Loucy (cell line): ENCODE data around the gene SLC35E1.

Experiments used
- EZH2phosphoT487 ChIP-seq: fragments of 200-600 bp; IDR thresholded peaks from 2 replicates; pipeline ENCODE4 v1.6.1; 2018; ENCODE audit warnings: antibody characterized with exemption, mild to moderate bottlenecking, moderate library complexity, borderline replicate concordance
- TF ChIP-seq, protein P1 (sequence below): fragments of 200-600 bp; sonication (generic); conservative IDR thresholded peaks from 2 replicates; pipeline ENCODE4 v1.5.1; 2014; ENCODE audit warnings: mild to moderate bottlenecking, antibody characterized with exemption, low read length

DNA sequence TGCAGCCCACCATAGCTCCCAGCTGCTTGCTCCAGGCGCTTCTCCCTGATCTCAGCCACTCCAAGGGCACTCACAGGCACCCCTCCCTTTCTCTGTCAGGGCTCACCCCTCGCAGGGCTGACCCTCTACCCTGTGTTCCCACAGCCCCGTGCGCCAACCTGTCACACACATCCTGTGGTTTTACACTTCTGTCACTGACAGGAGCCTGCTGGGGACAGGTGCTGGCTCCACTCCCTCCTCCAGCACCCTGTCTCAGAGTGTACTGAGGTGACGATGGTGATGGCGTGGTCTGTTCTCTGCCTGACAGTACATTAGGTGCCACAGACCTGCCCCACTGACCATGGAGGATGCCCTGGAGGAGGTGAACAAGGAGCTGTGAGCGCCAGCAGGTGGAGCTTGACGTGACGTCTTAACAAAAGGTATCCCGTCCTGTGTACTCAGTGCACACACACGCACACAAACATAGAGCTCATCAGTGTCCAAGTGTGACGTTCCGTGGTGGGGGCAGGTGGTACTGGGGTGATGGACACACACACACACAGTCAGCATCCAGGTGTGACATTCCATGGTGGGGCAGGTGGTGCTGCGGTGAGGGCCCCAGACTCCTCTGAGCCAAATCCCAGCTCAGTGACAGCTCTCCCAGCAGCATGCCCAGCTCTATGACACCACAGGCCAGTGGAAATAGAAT lies 55.1 kb downstream of the SLC35E1 start:
- TF ChIP-seq, protein P1, sequence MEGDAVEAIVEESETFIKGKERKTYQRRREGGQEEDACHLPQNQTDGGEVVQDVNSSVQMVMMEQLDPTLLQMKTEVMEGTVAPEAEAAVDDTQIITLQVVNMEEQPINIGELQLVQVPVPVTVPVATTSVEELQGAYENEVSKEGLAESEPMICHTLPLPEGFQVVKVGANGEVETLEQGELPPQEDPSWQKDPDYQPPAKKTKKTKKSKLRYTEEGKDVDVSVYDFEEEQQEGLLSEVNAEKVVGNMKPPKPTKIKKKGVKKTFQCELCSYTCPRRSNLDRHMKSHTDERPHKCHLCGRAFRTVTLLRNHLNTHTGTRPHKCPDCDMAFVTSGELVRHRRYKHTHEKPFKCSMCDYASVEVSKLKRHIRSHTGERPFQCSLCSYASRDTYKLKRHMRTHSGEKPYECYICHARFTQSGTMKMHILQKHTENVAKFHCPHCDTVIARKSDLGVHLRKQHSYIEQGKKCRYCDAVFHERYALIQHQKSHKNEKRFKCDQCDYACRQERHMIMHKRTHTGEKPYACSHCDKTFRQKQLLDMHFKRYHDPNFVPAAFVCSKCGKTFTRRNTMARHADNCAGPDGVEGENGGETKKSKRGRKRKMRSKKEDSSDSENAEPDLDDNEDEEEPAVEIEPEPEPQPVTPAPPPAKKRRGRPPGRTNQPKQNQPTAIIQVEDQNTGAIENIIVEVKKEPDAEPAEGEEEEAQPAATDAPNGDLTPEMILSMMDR = no peak
- TF ChIP-seq EZH2phosphoT487 = no peak
